Fibroblast of skin of left biceps (primary cell): Measurements from ENCODE around the gene HYKK.
A peak's percentile ranks its signal among the peaks of the same experiment; 100 is the strongest.
"Not testable (repeated sequence)": the region's sequence is repeated elsewhere in the genome, so short reads cannot be mapped to it uniquely, and the experiment has no call there.

Experiments used
- DNase-seq, 2 experiments: peaks; one replicate each; pipeline ENCODE4 v3.0.0-alpha.2; 2013; ENCODE audit warnings: low read depth in 2 of 2

The HYKK gene

GRCh38 chr15:78506971-78507830 is at the start of gene HYKK:
HYKK (plus strand) TSS chr15:78507577; CDS start chr15:78513089, 5,512 bp downstream.
- peak; percentile 89 to 91 for DNase-seq

- DNase-seq, result no peak
Measured at GRCh38 chr15:78460737-78461136, 46.6 kb upstream of the HYKK start.

GRCh38 chr15:78461171-78461888 is 46.0 kb upstream of the HYKK start:
- no peak for DNase-seq

GRCh38 chr15:78469031-78469430 is 38.3 kb upstream of the HYKK start:
- no peak for DNase-seq

- DNase-seq, result no peak
Measured at GRCh38 chr15:78477295-78477694, 30.1 kb upstream of the HYKK start.

GRCh38 chr15:78479650-78480049 is 27.7 kb upstream of the HYKK start:
- no peak for DNase-seq

GRCh38 chr15:78481917-78482316 is 25.5 kb upstream of the HYKK start:
- no peak for DNase-seq

GRCh38 chr15:78492872-78493271 is 14.5 kb upstream of the HYKK start:
- DNase-seq, result peak; percentile 40 to 46

- DNase-seq, result no peak
Measured at GRCh38 chr15:78501857-78502256, 5.5 kb upstream of the HYKK start.

- DNase-seq, result no peak
Measured at GRCh38 chr15:78502641-78503040, 4.7 kb upstream of the HYKK start.

GRCh38 chr15:78507831-78508160 is 419 bp downstream of the HYKK start:
- DNase-seq, result no peak

- no peak for DNase-seq
Measured at GRCh38 chr15:78508272-78508671, 895 bp downstream of the HYKK start.

- no peak for DNase-seq
Measured at GRCh38 chr15:78509726-78510312, 2.4 kb downstream of the HYKK start.

GRCh38 chr15:78520035-78520434 is 12.7 kb downstream of the HYKK start:
- DNase-seq, result not testable (repeated sequence)

GRCh38 chr15:78524230-78524629 is 16.9 kb downstream of the HYKK start:
- no peak for DNase-seq

GRCh38 chr15:78527325-78527724 is 19.9 kb downstream of the HYKK start:
- DNase-seq, result no peak

- no peak for DNase-seq
Measured at GRCh38 chr15:78533331-78533730, 26.0 kb downstream of the HYKK start.

GRCh38 chr15:78536134-78536533 is 28.8 kb downstream of the HYKK start:
- no peak for DNase-seq

- no peak for DNase-seq
Measured at GRCh38 chr15:78537266-78537905, 30.0 kb downstream of the HYKK start.

GRCh38 chr15:78538358-78538757 is 31.0 kb downstream of the HYKK start:
- DNase-seq, result no peak

- not testable (repeated sequence) for DNase-seq
Measured at GRCh38 chr15:78539464-78540140, 32.2 kb downstream of the HYKK start.
